Chondrocyte (in vitro differentiated cells): ENCODE measurements around the gene HIKESHI. TPM values are rescaled to one million over a fixed set of nuclear protein-coding genes. Genes with fewer than 3 reads are reported as not detected.
A peak's percentile ranks its signal among the peaks of the same experiment; 100 is the strongest.

Experiments
- DNase-seq: peaks from one replicate; pipeline ENCODE4 v3.0.0; 2021; ENCODE audit warnings: mixed read lengths, low spot score
- H3K27ac Mint-ChIP-seq: one replicate; pipeline ENCODE4 v1.8.0; 2021; ENCODE audit warnings: mild to moderate bottlenecking, moderate library complexity, mixed read lengths; ENCODE audit not compliant: unreplicated experiment
- H3K27me3 Mint-ChIP-seq: 2 replicates; pipeline ENCODE4 v1.8.0; 2021; ENCODE audit warnings: low read depth, mixed read lengths
- H3K36me3 Mint-ChIP-seq: 2 replicates; pipeline ENCODE4 v1.8.0; 2021; ENCODE audit warnings: low read depth, mixed read lengths
- H3K4me1 Mint-ChIP-seq: 2 replicates; pipeline ENCODE4 v1.8.0; 2021; ENCODE audit warnings: low read depth, mild to moderate bottlenecking, mixed read lengths
- H3K4me3 Mint-ChIP-seq: one replicate; pipeline ENCODE4 v1.8.0; 2021; ENCODE audit warnings: mild to moderate bottlenecking, moderate library complexity, mixed read lengths; ENCODE audit not compliant: unreplicated experiment
- H3K9me3 Mint-ChIP-seq: 2 replicates; pipeline ENCODE4 v1.8.0; 2021; ENCODE audit warnings: low read depth, mixed read lengths
- CTCF ChIP-seq: fragments of 200-600 bp; sonication (generic); IDR thresholded peaks from 2 replicates; pipeline ENCODE4 v1.5.0; 2021; ENCODE audit warnings: antibody characterized with exemption, mild to moderate bottlenecking, moderate library complexity
- total RNA-seq: library from RNA; stranded (reverse); gene quantifications from 3 replicates; pipeline ENCODE4 v1.2.1, GENCODE V29; 2021

The HIKESHI gene
- total RNA-seq, 1 donor from 2014 or later, result 34.5 TPM

GRCh38 chr11:86261328-86261727 lies 40.7 kb upstream of the HIKESHI start:
- no peak overlapping the region for H3K4me3 Mint-ChIP-seq
- H3K4me1 Mint-ChIP-seq, result peaks cover 7% of the 10 kb centered on the region
- no peak for DNase-seq
- H3K36me3 Mint-ChIP-seq, result peaks cover 8% of the 10 kb centered on the region
- no peaks in the 10 kb centered on the region for H3K9me3 Mint-ChIP-seq
- H3K27ac Mint-ChIP-seq, result no peak overlapping the region
- H3K27me3 Mint-ChIP-seq, result no peaks in the 10 kb centered on the region
- TF ChIP-seq CTCF, result no peak

- H3K27me3 Mint-ChIP-seq, result no peaks in the 10 kb centered on the region
- DNase-seq, result peak; percentile 51
- no peak overlapping the region for H3K27ac Mint-ChIP-seq
- no peak overlapping the region for H3K4me3 Mint-ChIP-seq
- peaks cover 6% of the 10 kb centered on the region for H3K4me1 Mint-ChIP-seq
- no peak for TF ChIP-seq CTCF
- H3K36me3 Mint-ChIP-seq, result peaks cover 8% of the 10 kb centered on the region
- H3K9me3 Mint-ChIP-seq, result no peaks in the 10 kb centered on the region
Observed at GRCh38 chr11:86262387-86262786, 39.7 kb upstream of the HIKESHI start.

GRCh38 chr11:86264649-86265048 lies 37.4 kb upstream of the HIKESHI start:
- no peak for DNase-seq
- H3K4me1 Mint-ChIP-seq, result no peaks in the 10 kb centered on the region
- H3K27me3 Mint-ChIP-seq, result no peaks in the 10 kb centered on the region
- H3K27ac Mint-ChIP-seq, result no peak overlapping the region
- H3K36me3 Mint-ChIP-seq, result peaks cover 9% of the 10 kb centered on the region
- TF ChIP-seq CTCF, result no peak
- H3K4me3 Mint-ChIP-seq, result no peak overlapping the region
- H3K9me3 Mint-ChIP-seq, result no peaks in the 10 kb centered on the region

GRCh38 chr11:86265194-86265593 lies 36.8 kb upstream of the HIKESHI start:
- H3K27me3 Mint-ChIP-seq, result no peaks in the 10 kb centered on the region
- H3K4me1 Mint-ChIP-seq, result no peaks in the 10 kb centered on the region
- no peak overlapping the region for H3K4me3 Mint-ChIP-seq
- DNase-seq, result no peak
- H3K9me3 Mint-ChIP-seq, result no peaks in the 10 kb centered on the region
- H3K27ac Mint-ChIP-seq, result no peak overlapping the region
- peaks cover 14% of the 10 kb centered on the region for H3K36me3 Mint-ChIP-seq
- no peak for TF ChIP-seq CTCF

GRCh38 chr11:86269645-86270044 lies 32.4 kb upstream of the HIKESHI start:
- no peaks in the 10 kb centered on the region for H3K9me3 Mint-ChIP-seq

More at GRCh38 chr11:86269645-86270044, 32.4 kb upstream of the HIKESHI start:
- H3K4me3 Mint-ChIP-seq, result no peak overlapping the region
- H3K27ac Mint-ChIP-seq, result no peak overlapping the region
- DNase-seq, result no peak
- no peak for TF ChIP-seq CTCF
- H3K4me1 Mint-ChIP-seq, result no peaks in the 10 kb centered on the region
- no peaks in the 10 kb centered on the region for H3K27me3 Mint-ChIP-seq
- peaks cover 18% of the 10 kb centered on the region for H3K36me3 Mint-ChIP-seq
